BLaER1 (cell line): ENCODE results near the gene ARL13A.
"Not testable (repeated sequence)": the region's sequence is repeated elsewhere in the genome, so short reads cannot be mapped to it uniquely, and the experiment has no call there.

Source experiments
- H3K27ac ChIP-seq: shearing (Covaris generic); formaldehyde crosslinking; 2 replicates; pipeline ENCODE4 v1.8.1; 2022
- H3K27me3 ChIP-seq: shearing (Covaris generic); formaldehyde crosslinking; 2 replicates; pipeline ENCODE4 v1.8.1; 2022
- H3K36me3 ChIP-seq: shearing (Covaris generic); formaldehyde crosslinking; 2 replicates; pipeline ENCODE4 v1.8.1; 2022
- H3K4me1 ChIP-seq: shearing (Covaris generic); formaldehyde crosslinking; 2 replicates; pipeline ENCODE4 v1.8.1; 2022
- H3K4me2 ChIP-seq: shearing (Covaris generic); formaldehyde crosslinking; 2 replicates; pipeline ENCODE4 v1.8.1; 2022
- H3K4me3 ChIP-seq: shearing (Covaris generic); formaldehyde crosslinking; 2 replicates; pipeline ENCODE4 v1.8.1; 2022
- H3K9ac ChIP-seq: shearing (Covaris generic); formaldehyde crosslinking; 2 replicates; pipeline ENCODE4 v1.8.1; 2022
- H3K9me3 ChIP-seq: shearing (Covaris generic); formaldehyde crosslinking; 2 replicates; pipeline ENCODE4 v1.8.1; 2022
- H4K20me1 ChIP-seq: shearing (Covaris generic); formaldehyde crosslinking; 2 replicates; pipeline ENCODE4 v1.8.1; 2022
- Cebpa-rat ChIP-seq: shearing (Covaris generic); IDR thresholded peaks from 2 replicates; pipeline ENCODE4 v1.8.1; 2022

The ARL13A gene

GRCh38 chrX:100984818-100985217 lies 15.3 kb downstream of the ARL13A start:
- Histone ChIP-seq H3K9me3 (no peaks in the 10 kb centered on the region), H3K4me2 (no peak overlapping the region), H3K9ac (no peak overlapping the region), H3K27ac (no peak overlapping the region), H4K20me1 (no peaks in the 10 kb centered on the region), H3K4me3 (no peak overlapping the region), H3K36me3 (peaks cover 9% of the 10 kb centered on the region), H3K4me1 (peaks cover 3% of the 10 kb centered on the region), H3K27me3 (no peaks in the 10 kb centered on the region)
- no peak for TF ChIP-seq Cebpa-rat

GRCh38 chrX:100990139-100990538 lies 20.6 kb downstream of the ARL13A start:
- peak overlapping the region; percentile 50 for H3K4me2 ChIP-seq
- no peaks in the 10 kb centered on the region for H3K9me3 ChIP-seq
- no peak overlapping the region for H3K4me3 ChIP-seq
- no peak overlapping the region for H3K9ac ChIP-seq
- H3K27me3 ChIP-seq, result no peaks in the 10 kb centered on the region
- H4K20me1 ChIP-seq, result no peaks in the 10 kb centered on the region
- no peak for TF ChIP-seq Cebpa-rat
- H3K36me3 ChIP-seq, result peaks cover 6% of the 10 kb centered on the region
- 0 out of 2 replicates have a peak overlapping the region, but pooled peaks have one; percentile 10 for H3K27ac ChIP-seq
- H3K4me1 ChIP-seq, result peaks cover 10% of the 10 kb centered on the region

- TF ChIP-seq Cebpa-rat, result no peak
- no peak overlapping the region for H3K27ac ChIP-seq
- H3K4me1 ChIP-seq, result peaks cover 9% of the 10 kb centered on the region
- H3K36me3 ChIP-seq, result no peaks in the 10 kb centered on the region; the same call in 1 of the 2 replicates
- H3K4me2 ChIP-seq, result no peak overlapping the region
- no peak overlapping the region for H3K4me3 ChIP-seq
- no peaks in the 10 kb centered on the region for H3K9me3 ChIP-seq
- H3K9ac ChIP-seq, result no peak overlapping the region
- no peaks in the 10 kb centered on the region for H4K20me1 ChIP-seq
- H3K27me3 ChIP-seq, result no peaks in the 10 kb centered on the region
Measured at GRCh38 chrX:100994352-100995281, 25.1 kb downstream of the ARL13A start.

- no peaks in the 10 kb centered on the region for H4K20me1 ChIP-seq
- no peak overlapping the region for H3K27ac ChIP-seq
- H3K4me2 ChIP-seq, result no peak overlapping the region
- TF ChIP-seq Cebpa-rat, result no peak
- no peak overlapping the region for H3K4me3 ChIP-seq
- no peaks in the 10 kb centered on the region for H3K27me3 ChIP-seq
- 0 out of 2 replicates have a peak, but pooled peaks cover under 1% of the 10 kb centered on the region for H3K4me1 ChIP-seq
- no peak overlapping the region for H3K9ac ChIP-seq
- H3K36me3 ChIP-seq, result peaks cover under 1% of the 10 kb centered on the region
- H3K9me3 ChIP-seq, result no peaks in the 10 kb centered on the region
Measured at GRCh38 chrX:100995469-100995868, 26.0 kb downstream of the ARL13A start.

- Histone ChIP-seq H3K36me3 (peaks cover 25% of the 10 kb centered on the region), H3K27me3 (no peaks in the 10 kb centered on the region), H3K4me2 (no peak overlapping the region), H4K20me1 (no peaks in the 10 kb centered on the region), H3K4me1 (no peaks in the 10 kb centered on the region), H3K9me3 (no peaks in the 10 kb centered on the region), H3K27ac (no peak overlapping the region), H3K4me3 (no peak overlapping the region), H3K9ac (no peak overlapping the region)
- TF ChIP-seq Cebpa-rat, result no peak
Measured at GRCh38 chrX:100999451-100999850, 29.9 kb downstream of the ARL13A start.

GRCh38 chrX:101009090-101009489 lies 39.6 kb downstream of the ARL13A start:
- H3K4me1 ChIP-seq, result no peaks in the 10 kb centered on the region
- no peak for TF ChIP-seq Cebpa-rat
- H3K4me3 ChIP-seq, result no peak overlapping the region
- no peak overlapping the region for H3K27ac ChIP-seq
- H3K9me3 ChIP-seq, result no peaks in the 10 kb centered on the region
- peaks cover 55% of the 10 kb centered on the region for H3K36me3 ChIP-seq
- no peaks in the 10 kb centered on the region for H3K27me3 ChIP-seq
- no peak overlapping the region for H3K9ac ChIP-seq
- no peaks in the 10 kb centered on the region for H4K20me1 ChIP-seq
- H3K4me2 ChIP-seq, result no peak overlapping the region

- not testable (repeated sequence) for H3K4me2 ChIP-seq, H4K20me1 ChIP-seq, H3K4me1 ChIP-seq, H3K27ac ChIP-seq, H3K9me3 ChIP-seq, H3K9ac ChIP-seq, H3K27me3 ChIP-seq, H3K4me3 ChIP-seq
- H3K36me3 ChIP-seq, result peaks cover 81% of the 10 kb centered on the region
Measured at GRCh38 chrX:101012031-101012430, 42.5 kb downstream of the ARL13A start.

GRCh38 chrX:101022020-101022419 lies 52.5 kb downstream of the ARL13A start:
- peaks cover 72% of the 10 kb centered on the region for H3K36me3 ChIP-seq

GRCh38 chrX:101025126-101025525 lies 55.6 kb downstream of the ARL13A start:
- Histone ChIP-seq H3K27ac (no peak overlapping the region), H3K4me3 (no peak overlapping the region), H3K36me3 (peaks cover 74% of the 10 kb centered on the region), H3K9ac (no peak overlapping the region), H3K4me1 (no peaks in the 10 kb centered on the region), H4K20me1 (no peaks in the 10 kb centered on the region), H3K27me3 (no peaks in the 10 kb centered on the region), H3K9me3 (no peaks in the 10 kb centered on the region), H3K4me2 (no peak overlapping the region)
- no peak for TF ChIP-seq Cebpa-rat

More at GRCh38 chrX:101022020-101022419, 52.5 kb downstream of the ARL13A start:
- Histone ChIP-seq H3K4me1 (no peaks in the 10 kb centered on the region), H3K4me2 (no peak overlapping the region), H3K27me3 (no peaks in the 10 kb centered on the region), H4K20me1 (no peaks in the 10 kb centered on the region), H3K9ac (no peak overlapping the region), H3K4me3 (no peak overlapping the region), H3K9me3 (no peaks in the 10 kb centered on the region), H3K27ac (no peak overlapping the region)
- no peak for TF ChIP-seq Cebpa-rat

- Histone ChIP-seq H4K20me1 (no peaks in the 10 kb centered on the region), H3K27me3 (no peaks in the 10 kb centered on the region), H3K4me1 (no peaks in the 10 kb centered on the region), H3K4me3 (no peak overlapping the region), H3K36me3 (peaks cover 74% of the 10 kb centered on the region), H3K9ac (no peak overlapping the region), H3K9me3 (no peaks in the 10 kb centered on the region), H3K27ac (no peak overlapping the region), H3K4me2 (no peak overlapping the region)
- TF ChIP-seq Cebpa-rat, result no peak
Measured at GRCh38 chrX:101028562-101028961, 59.1 kb downstream of the ARL13A start.
